Fibroblast of skin of right quadriceps (primary cell): ENCODE results near the gene CYP2U1.
"Not testable (repeated sequence)": the region's sequence is repeated elsewhere in the genome, so short reads cannot be mapped to it uniquely, and the experiment has no call there.

Experiments used
- DNase-seq: peaks from one replicate; pipeline ENCODE4 v3.0.0-alpha.2; 2013

Gene CYP2U1

DNA sequence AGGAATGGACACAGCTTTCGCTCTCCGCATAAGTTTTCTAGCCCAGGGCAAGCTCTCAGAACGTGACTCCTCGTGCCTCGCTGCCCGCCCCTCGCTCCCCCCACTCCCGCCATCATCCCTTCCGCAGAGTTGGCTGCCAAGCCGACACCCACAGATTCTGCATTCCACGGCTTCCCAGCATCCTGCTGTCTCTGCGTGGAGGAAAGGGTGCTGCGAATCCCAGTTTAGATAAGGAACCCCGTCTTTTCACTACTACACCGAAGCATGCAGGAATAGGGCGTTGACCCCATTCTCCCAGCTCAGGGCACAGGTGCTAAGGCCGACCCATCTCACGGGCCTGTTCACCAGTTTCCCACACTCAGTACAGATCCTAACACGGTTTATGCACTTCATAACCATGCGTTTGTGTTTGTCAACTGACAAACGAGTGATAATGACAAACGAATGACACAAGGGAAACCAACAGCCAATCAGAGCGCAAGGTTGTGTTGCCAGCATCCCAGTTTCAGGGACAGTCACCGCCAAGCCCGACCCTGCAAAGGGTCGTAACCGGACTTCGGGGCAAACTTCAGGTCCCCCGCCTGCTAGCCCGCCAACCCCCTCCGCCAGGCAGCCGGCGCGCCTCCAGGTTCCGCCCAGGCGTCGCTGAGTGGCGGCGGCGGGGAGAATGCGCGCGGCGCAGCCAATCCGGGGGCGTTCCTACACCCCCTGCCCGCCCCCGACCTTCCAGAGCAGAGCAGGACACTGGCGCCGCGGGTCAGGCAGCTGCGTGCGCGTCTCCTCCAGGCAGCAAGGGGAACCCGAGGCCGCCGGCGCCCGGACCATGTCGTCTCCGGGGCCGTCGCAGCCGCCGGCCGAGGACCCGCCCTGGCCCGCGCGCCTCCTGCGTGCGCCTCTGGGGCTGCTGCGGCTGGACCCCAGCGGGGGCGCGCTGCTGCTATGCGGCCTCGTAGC is at the start of gene CYP2U1:
Gene CYP2U1, plus strand, starts transcription at position 729 of the 954 bp plus-strand sequence. Its CDS starts 95 bp downstream, at position 824.
- peak; percentile 64 for DNase-seq

- no peak for DNase-seq
Observed at GRCh38 chr4:107885865-107886264, 45.5 kb upstream of the CYP2U1 start.

GRCh38 chr4:107888237-107888636 is 43.1 kb upstream of the CYP2U1 start:
- DNase-seq = no peak

GRCh38 chr4:107890779-107891178 is 40.6 kb upstream of the CYP2U1 start:
- no peak for DNase-seq

DNA sequence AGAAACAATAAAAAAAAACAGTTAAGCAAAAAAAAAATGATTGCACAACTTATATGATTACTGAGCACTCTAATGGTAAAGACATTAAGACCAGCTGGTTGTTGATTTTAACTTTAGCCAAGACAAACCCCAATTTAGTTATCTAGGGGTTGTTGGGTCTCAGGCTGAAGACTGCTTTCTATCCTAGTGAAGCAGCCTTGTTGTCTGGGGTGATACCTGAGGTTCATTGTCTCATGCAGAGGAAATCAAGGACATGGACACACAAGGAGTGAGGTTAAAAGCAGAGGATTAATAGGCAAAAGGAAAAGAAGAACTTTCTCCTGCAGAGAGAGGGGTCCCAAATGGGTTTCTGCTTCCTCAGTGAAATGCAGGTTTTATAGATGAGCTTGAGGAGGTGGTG is 40.0 kb upstream of the CYP2U1 start:
- DNase-seq = no peak

DNA sequence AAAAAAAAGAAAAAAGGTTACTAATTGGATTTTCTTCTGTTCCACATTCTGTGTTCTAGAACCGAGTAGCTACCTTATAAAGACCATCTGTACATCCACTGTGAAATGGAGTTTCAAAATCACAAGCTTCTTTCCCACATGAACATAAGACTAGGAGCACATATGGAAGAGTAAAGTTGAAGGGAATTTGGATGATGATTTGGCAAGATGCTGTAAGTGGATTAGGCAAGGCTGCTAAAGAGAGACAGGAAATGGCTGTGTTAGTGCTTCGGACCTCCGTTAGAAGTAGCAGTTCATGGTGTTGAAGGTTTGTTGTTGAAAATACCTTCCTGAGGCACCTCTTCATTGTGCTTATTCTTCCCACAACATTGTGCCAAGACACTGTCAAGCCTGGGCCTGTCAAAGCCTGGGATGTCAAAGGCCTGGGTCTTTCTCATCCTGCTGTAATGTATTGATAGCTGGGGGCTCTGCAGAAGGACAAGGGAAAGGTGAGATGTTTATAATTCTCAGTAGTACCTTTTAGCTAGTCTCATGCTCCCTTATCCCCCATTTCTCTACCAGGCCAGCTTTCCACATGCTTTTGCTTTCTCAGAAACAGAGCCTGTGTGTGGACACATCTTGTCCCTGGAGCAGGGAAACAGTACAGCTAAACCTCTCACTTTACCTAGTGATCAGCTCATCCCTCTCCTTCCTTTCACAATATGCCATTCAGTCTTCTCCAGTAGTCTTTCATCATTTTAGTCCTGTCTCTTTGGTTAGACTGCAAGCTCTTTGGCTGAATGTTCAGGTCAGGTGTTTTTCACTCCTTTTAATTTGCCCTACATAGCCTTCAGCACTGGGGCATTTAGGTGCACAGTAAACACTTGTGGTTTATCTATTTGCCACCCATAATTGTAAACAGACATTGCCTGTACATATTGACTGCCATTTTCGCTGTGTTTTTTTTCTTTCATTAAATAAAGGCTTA is 37.9 kb upstream of the CYP2U1 start:
- peak; percentile 39 for DNase-seq

GRCh38 chr4:107894138-107894603 is 37.2 kb upstream of the CYP2U1 start:
- no peak for DNase-seq

GRCh38 chr4:107896158-107896645 is 35.1 kb upstream of the CYP2U1 start:
- peak; percentile 97 for DNase-seq

DNA sequence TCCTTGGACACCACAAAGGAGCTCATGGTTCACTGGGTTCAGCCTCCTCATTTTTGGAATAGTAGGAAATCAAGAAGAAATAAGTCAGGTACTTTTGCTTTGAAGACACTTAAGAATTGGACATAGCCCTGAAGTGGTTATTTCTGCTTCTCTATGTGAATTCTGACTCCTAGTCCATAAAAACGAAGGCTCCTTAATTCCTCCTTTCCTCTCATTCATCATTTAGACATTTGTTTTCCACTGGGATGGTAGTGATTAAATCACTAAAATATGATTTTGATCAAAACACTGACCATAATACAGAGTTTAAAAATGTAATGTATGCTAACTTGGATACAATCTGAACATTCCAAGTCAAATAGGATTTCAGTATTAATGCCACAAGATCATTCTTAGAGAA is 34.7 kb upstream of the CYP2U1 start:
- DNase-seq = peak; percentile 53

DNA sequence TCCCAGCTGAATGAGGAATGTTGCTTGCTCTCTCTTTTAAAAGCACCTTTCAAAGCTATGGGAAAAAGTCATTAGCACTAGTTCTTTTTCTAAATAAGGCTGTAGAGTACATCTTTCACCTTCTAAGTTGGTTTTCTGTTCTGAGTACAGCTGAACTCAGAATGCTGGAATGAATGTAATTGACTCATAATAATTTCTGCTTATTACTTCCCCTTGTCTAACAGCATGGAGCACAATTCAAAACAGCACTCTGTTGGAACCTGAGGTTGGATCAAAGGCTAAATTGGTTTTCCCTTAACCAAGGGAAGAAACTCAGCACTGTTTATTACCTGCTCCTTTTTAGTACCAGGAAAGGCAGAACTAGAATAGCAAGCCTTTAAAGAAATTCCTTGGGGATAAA is 33.5 kb upstream of the CYP2U1 start:
- no peak for DNase-seq

DNA sequence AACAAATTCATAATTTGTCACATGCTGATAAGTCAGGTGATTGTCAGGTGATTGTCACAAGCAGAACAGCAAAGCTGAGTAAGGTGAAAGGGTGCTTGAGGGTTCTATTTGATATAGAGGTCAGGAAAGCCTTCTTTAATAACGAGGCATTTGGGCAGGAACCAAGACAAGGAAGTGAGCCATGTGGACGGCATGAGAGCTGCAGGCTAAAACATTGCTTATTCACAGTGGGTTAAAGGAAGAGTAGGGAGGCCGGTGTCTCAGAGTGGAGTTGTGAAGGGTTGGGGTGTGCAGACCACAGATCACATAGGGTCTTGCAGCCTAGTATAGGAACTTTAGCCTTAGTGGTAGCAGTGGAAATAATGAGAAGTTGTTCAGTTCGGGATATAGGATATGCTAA is 31.3 kb upstream of the CYP2U1 start:
- DNase-seq = no peak

- no peak for DNase-seq
Observed at GRCh38 chr4:107900508-107900907, 30.8 kb upstream of the CYP2U1 start.

DNA sequence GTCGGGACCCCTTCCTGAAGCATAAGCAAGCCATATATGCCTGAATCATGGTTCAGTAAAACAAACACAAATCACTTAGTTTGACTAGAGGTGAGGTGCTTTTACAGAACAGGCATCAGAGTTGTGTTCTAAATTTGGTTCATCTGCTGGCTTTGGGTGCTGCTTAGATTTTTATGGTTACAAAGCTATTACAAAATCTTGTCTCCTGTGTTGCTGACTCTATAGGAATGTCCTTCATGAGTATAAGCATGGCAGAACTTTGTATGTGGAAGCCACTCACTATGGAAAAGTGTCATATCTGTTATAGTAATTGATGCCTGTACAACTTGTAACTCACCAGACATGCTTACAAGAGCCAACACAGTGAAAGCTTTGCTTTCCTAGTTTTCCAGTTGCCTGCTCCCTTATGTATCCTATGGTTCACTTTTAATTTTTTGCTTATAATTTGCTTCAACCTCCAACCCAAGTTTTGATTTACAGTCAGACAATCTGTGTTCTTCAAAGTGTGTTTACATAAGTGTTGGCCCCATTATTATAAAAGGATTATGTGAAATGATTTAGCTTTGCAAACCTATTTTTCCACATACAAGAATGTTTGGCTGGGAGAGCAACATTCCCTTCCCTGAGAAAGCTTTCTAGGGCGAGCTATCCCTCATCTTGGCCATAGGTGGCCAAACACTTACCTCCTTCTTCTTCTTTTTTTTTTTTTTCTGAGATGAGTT is 30.0 kb upstream of the CYP2U1 start:
- DNase-seq = no peak

GRCh38 chr4:107902715-107903114 is 28.6 kb upstream of the CYP2U1 start:
- DNase-seq = no peak

DNA sequence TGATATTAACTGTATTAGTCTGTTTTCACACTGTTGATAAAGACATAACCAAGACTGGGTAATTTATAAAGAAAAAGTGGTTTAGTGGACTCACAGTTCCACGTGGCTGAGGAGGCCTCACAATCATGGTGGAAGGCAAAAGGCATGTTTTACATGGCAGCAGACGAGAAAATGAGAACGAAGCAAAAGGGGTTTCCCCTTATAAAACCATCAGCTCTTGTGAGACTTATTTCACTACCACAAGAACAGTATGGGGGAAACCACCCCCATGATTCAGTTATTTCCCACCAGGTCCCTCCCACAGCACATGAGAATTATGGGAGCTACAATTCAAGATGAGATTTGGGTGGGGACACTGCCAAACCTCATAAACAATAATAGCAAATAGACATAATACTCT is 26.3 kb upstream of the CYP2U1 start:
- DNase-seq = not testable (repeated sequence)

- no peak for DNase-seq
Observed at GRCh38 chr4:107906458-107907100, 24.8 kb upstream of the CYP2U1 start.

GRCh38 chr4:107908377-107908776 is 23.0 kb upstream of the CYP2U1 start:
- no peak for DNase-seq

- DNase-seq = peak; percentile 58
Observed at GRCh38 chr4:107913283-107913899, 18.0 kb upstream of the CYP2U1 start.

- DNase-seq = no peak
Observed at GRCh38 chr4:107915220-107915619, 16.1 kb upstream of the CYP2U1 start.

DNA sequence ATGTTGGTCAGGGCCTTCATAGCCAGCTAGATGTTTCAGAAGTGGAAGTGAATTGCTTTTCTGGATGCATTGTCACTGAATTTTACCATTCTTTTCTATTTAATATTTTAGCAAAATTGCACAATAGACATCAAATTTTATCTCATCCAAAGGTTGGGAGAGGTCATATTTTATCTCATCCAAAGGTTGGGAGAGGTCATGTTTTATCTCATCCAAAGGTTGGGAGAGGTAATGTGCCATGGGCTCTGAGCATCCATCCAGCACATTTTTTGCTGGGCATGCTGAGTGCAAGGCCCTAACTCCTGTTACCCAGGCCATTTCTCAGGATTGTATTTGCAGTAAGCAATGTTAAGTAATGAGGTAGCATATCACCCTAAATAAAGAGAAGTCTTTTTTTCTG is 14.7 kb upstream of the CYP2U1 start:
- DNase-seq = no peak

DNA sequence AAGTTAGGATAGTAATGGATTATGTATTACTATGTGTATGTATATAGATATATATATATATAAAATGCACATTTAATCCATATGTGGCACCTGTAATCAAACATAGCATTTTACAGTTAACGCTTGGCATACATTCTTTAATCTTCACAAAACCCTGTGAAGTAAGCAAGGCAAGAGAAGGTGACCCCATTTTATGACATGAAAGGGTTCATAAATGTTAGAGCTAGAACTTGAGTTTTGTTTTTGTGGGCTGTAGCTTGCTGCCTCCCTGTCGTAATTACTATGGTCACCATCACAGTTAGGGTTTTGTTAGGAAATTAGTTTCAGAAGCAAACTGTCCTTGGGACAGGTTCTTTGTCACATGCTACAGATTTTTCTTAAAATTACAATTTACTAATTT is 13.8 kb upstream of the CYP2U1 start:
- no peak for DNase-seq
